ENCODE measurements around the gene GCSAML. TPM values are rescaled to one million over a fixed set of nuclear protein-coding genes. Genes with fewer than 3 reads are reported as not detected.
A peak's percentile ranks its signal among the peaks of the same experiment; 100 is the strongest.

The GCSAML gene
- total and polyA plus RNA-seq, 4 donors: 0.11 to 1.3 (median 0.61) TPM

DNA sequence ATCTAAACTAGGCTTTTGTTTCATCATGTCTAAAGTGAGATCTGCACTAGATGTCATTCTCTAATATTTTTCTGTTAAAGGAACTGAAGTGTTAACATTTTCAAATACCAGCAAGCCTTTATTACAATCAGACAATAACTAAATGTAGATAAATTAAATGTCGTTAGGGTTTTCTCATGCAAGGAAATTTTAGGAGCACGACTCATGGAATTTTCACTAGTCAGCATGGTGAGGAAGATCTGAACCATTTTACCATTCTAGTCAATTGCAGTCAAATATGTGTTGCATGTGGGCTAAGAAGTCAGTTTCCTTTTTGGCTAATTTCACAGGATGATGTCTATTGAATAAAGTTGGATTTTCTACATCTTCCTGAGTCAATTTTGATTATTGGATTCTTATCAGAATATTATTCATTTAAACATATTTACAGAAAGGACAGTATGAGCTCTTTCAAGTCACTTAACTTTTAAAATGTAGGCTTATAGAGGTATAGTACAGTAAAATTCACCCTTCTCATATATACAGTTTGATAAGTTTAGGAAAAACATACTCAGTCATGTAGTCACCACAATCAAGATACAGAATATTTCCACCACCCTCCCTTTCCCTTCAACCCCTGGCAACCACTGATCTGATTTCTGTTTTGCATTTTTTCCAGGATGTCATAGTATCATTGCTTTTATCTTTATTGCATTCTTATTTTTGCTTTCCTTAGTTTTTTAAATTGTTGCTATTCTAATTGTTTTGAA is 9.2 kb downstream of the GCSAML start:
- H3K4me1 ChIP-seq (ENCODE audit: control insufficient read depth, insufficient read depth, low read length): no peaks in the 10 kb centered on the region
- no CpG with 5 or more reads among the region's 2 CpGs for WGBS (ENCODE audit: insufficient coverage)
- H3K27me3 ChIP-seq (ENCODE audit: control insufficient read depth, insufficient read depth, low read length): no peaks in the 10 kb centered on the region
- no peaks in the 10 kb centered on the region for H3K9me3 ChIP-seq (ENCODE audit: control insufficient read depth, insufficient read depth, low read length)
- H3K27ac ChIP-seq (ENCODE audit: low read depth, low read length): no peak overlapping the region
- no peak for DNase-seq (ENCODE audit: low read depth in 4 of 6, low spot score in 6 of 6)
- no peak overlapping the region for H3K4me3 ChIP-seq (ENCODE audit: low read depth, low read length)
- no peaks in the 10 kb centered on the region for H3K36me3 ChIP-seq (ENCODE audit: control insufficient read depth, insufficient read depth, low read length)

DNA sequence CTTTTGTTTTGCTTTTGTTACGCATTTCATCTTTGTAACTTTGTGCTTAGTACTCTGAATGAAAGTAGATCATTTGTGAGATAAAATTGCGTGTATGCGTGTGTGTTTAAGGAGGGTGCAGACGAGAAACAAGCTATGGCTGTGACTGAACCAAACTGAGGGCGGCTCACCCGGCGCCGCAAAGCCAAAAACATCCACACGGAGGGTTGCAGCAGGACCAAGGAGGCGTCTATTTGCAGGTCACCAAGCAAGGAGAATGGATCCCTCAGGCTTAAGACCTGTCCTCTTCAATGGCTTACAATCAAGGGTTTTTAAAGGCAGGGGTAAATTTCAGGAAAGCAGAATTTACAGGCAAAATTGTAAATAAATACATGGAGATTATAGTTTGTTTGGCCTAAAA is 12.8 kb downstream of the GCSAML start:
- Histone ChIP-seq H3K9me3 (ENCODE audit: control insufficient read depth, insufficient read depth, low read length) (no peaks in the 10 kb centered on the region), H3K4me1 (ENCODE audit: control insufficient read depth, insufficient read depth, low read length) (no peaks in the 10 kb centered on the region), H3K27ac (ENCODE audit: low read depth, low read length) (no peak overlapping the region), H3K36me3 (ENCODE audit: control insufficient read depth, insufficient read depth, low read length) (no peaks in the 10 kb centered on the region), H3K27me3 (ENCODE audit: control insufficient read depth, insufficient read depth, low read length) (no peaks in the 10 kb centered on the region), H3K4me3 (ENCODE audit: low read depth, low read length) (no peak overlapping the region)
- no peak for DNase-seq (ENCODE audit: low read depth in 4 of 6, low spot score in 6 of 6)
- WGBS (ENCODE audit: insufficient coverage): 77% methylated on average over 10 of the region's 10 CpGs

DNA sequence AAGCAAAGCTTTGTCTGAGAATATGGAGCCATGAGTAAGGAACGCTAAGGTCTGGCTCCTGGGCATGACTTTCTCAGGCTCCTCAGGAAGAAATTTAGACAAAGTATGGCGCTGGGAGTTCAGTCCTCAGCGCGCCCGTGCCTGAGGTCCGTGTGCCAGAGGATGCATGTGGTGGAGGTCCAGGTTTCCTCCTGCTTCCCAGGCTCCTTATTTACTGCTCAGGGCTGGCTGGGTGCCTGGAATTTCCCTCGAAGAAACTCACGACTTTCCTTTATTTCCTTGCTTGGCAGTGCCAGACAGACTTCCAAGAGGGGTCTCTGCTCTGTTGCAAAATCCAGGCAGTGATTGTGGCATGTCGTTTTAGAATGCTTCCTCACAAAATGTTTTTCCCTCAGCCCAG is 13.3 kb downstream of the GCSAML start:
- no peaks in the 10 kb centered on the region for H3K27me3 ChIP-seq (ENCODE audit: control insufficient read depth, insufficient read depth, low read length)
- H3K4me3 ChIP-seq (ENCODE audit: low read depth, low read length): no peak overlapping the region
- no peaks in the 10 kb centered on the region for H3K9me3 ChIP-seq (ENCODE audit: control insufficient read depth, insufficient read depth, low read length)
- 55% methylated on average over 7 of the region's 9 CpGs for WGBS (ENCODE audit: insufficient coverage)
- H3K27ac ChIP-seq (ENCODE audit: low read depth, low read length): no peak overlapping the region
- no peaks in the 10 kb centered on the region for H3K36me3 ChIP-seq (ENCODE audit: control insufficient read depth, insufficient read depth, low read length)
- H3K4me1 ChIP-seq (ENCODE audit: control insufficient read depth, insufficient read depth, low read length): no peaks in the 10 kb centered on the region
- DNase-seq (ENCODE audit: low read depth in 4 of 6, low spot score in 6 of 6): peak in 2 of 6 donors; percentile 31 to 39

DNA sequence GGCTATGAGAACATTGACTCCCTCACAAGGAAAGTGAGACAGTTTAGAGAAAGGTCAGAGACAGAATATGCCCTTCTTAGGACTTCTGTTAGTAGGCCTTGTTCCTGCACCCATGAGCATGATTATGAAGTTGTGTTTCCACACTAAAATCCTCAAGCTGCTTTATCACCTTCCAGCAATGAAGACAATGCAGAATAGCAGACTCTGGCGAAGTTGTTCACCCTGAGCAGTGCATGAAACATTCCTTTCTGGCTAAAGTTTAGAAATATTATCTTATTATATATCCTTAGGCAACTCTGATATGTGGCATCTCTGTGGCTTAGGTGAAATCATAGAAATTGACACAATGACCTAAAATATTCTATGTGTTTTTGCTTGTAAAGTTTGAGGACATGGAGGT is 25.3 kb downstream of the GCSAML start:
- no peaks in the 10 kb centered on the region for H3K27me3 ChIP-seq (ENCODE audit: control insufficient read depth, insufficient read depth, low read length)
- no peaks in the 10 kb centered on the region for H3K36me3 ChIP-seq (ENCODE audit: control insufficient read depth, insufficient read depth, low read length)
- no peak for DNase-seq (ENCODE audit: low read depth in 4 of 6, low spot score in 6 of 6)
- WGBS (ENCODE audit: insufficient coverage): no CpG with 5 or more reads among the region's 1 CpG
- H3K9me3 ChIP-seq (ENCODE audit: control insufficient read depth, insufficient read depth, low read length): no peaks in the 10 kb centered on the region
- H3K27ac ChIP-seq (ENCODE audit: low read depth, low read length): no peak overlapping the region
- H3K4me3 ChIP-seq (ENCODE audit: low read depth, low read length): no peak overlapping the region
- H3K4me1 ChIP-seq (ENCODE audit: control insufficient read depth, insufficient read depth, low read length): no peaks in the 10 kb centered on the region

DNA sequence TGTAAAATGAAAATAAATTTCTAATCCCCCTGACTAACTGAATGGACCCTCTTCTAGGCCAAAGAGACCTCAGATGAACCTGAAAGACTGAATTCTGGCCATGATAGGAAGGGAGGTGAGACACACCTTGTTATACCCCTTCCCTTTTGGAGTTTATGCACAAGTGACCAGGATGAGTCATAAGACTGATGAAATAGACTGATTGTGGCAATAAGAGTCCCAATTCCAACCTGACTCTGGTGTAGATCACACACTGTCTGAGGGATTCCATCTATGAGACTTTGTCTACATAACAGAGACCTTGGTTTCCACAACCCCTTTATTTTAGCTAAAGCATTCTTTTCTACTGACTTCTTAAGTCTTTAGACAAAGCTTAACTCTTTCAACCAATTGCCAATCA is 25.7 kb downstream of the GCSAML start:
- H3K4me3 ChIP-seq (ENCODE audit: low read depth, low read length): no peak overlapping the region
- no peak overlapping the region for H3K27ac ChIP-seq (ENCODE audit: low read depth, low read length)
- H3K27me3 ChIP-seq (ENCODE audit: control insufficient read depth, insufficient read depth, low read length): no peaks in the 10 kb centered on the region
- H3K4me1 ChIP-seq (ENCODE audit: control insufficient read depth, insufficient read depth, low read length): no peaks in the 10 kb centered on the region
- no peaks in the 10 kb centered on the region for H3K9me3 ChIP-seq (ENCODE audit: control insufficient read depth, insufficient read depth, low read length)
- no peaks in the 10 kb centered on the region for H3K36me3 ChIP-seq (ENCODE audit: control insufficient read depth, insufficient read depth, low read length)
- DNase-seq (ENCODE audit: low read depth in 4 of 6, low spot score in 6 of 6): no peak

DNA sequence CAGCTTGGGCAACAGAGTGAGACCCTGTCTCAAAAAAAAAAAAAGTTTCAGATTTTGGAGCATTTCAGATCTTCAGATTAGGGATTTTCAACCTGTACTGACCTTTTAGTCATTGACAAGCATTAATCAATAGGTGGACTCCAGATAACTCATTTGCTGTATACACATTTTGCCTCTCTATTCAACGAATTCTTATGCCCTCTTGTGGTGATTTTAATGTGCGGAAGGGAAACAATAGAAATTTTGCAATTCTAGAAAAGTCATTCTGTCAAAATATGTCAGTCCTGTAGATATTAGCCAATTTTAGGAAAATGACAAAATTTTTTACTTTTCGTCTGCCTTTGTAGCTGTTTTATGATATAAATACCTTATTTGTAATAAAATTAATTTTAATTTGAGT is 27.6 kb downstream of the GCSAML start:
- WGBS (ENCODE audit: insufficient coverage): no CpG with 5 or more reads among the region's 3 CpGs
- peak in 2 of 6 donors; percentile 28 for DNase-seq (ENCODE audit: low read depth in 4 of 6, low spot score in 6 of 6)

DNA sequence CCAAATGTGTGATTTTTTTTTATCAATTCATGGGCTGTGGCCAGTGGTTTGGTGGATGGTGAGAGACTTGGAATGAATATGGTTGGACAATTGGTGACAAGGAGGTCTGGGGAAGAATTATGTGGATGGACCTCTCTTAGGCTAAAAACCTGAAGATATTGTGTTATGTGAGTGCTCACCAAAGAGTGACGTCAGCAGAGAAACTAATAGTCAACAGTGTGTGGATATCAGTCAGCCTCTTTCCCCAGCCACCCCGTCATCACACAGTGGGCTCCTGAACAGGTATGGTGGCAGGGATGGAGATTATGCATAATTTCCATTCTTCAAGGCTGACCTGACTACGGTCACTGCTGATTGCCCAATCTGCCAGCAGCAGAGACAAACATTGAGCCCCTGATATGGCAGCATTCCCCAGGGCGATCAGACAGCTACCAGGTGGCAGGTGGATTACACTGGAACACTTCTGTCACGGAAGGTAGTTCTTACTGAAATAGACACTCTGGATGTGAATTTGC is 30.1 kb downstream of the GCSAML start:
- H3K27ac ChIP-seq (ENCODE audit: low read depth, low read length): no peak overlapping the region
- no peaks in the 10 kb centered on the region for H3K36me3 ChIP-seq (ENCODE audit: control insufficient read depth, insufficient read depth, low read length)
- H3K4me1 ChIP-seq (ENCODE audit: control insufficient read depth, insufficient read depth, low read length): no peaks in the 10 kb centered on the region
- DNase-seq (ENCODE audit: low read depth in 4 of 6, low spot score in 6 of 6): no peak
- WGBS (ENCODE audit: insufficient coverage): 94% methylated on average over 5 of the region's 5 CpGs
- no peaks in the 10 kb centered on the region for H3K27me3 ChIP-seq (ENCODE audit: control insufficient read depth, insufficient read depth, low read length)
- no peaks in the 10 kb centered on the region for H3K9me3 ChIP-seq (ENCODE audit: control insufficient read depth, insufficient read depth, low read length)
- H3K4me3 ChIP-seq (ENCODE audit: low read depth, low read length): no peak overlapping the region

More for the DNA sequence above, 27.6 kb downstream of the GCSAML start:
- Histone ChIP-seq H3K36me3 (ENCODE audit: control insufficient read depth, insufficient read depth, low read length) (no peaks in the 10 kb centered on the region), H3K9me3 (ENCODE audit: control insufficient read depth, insufficient read depth, low read length) (no peaks in the 10 kb centered on the region), H3K27me3 (ENCODE audit: control insufficient read depth, insufficient read depth, low read length) (no peaks in the 10 kb centered on the region), H3K4me3 (ENCODE audit: low read depth, low read length) (no peak overlapping the region), H3K4me1 (ENCODE audit: control insufficient read depth, insufficient read depth, low read length) (no peaks in the 10 kb centered on the region), H3K27ac (ENCODE audit: low read depth, low read length) (no peak overlapping the region)

DNA sequence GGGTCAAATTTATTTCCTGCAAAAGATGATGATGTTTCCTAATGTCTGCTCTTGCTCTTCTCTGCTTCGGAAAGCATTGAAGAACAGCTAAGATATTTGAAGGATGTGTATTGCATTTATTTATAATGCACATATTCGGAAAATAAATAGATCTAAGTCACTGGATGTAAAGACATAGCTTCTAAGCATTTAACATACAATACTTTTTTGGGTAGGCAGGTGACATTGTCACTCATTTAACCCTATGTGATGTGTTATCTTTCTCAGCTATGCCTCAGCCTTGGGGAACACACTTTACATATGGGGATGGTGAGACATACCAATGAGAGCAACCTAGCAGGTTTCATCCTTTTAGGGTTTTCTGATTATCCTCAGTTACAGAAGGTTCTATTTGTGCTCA is 39.1 kb downstream of the GCSAML start, which contains the start of gene OR2G2:
OR2G2 (plus strand) TSS at position 301 of the 400 bp plus-strand sequence; CDS start at position 301, 0 bp downstream.
- no CpG with 5 or more reads among the region's 2 CpGs for WGBS (ENCODE audit: insufficient coverage)
- no peak within 1 kb of the TSS for H3K27ac ChIP-seq (ENCODE audit: low read depth, low read length)
- H3K4me3 ChIP-seq (ENCODE audit: low read depth, low read length): no peak within 1 kb of the TSS
- H3K36me3 ChIP-seq (ENCODE audit: control insufficient read depth, insufficient read depth, low read length): no peaks in the 10 kb centered on the region
- no peaks in the 10 kb centered on the region for H3K27me3 ChIP-seq (ENCODE audit: control insufficient read depth, insufficient read depth, low read length)
- H3K9me3 ChIP-seq (ENCODE audit: control insufficient read depth, insufficient read depth, low read length): no peaks in the 10 kb centered on the region
- DNase-seq (ENCODE audit: low read depth in 4 of 6, low spot score in 6 of 6): no peak
- H3K4me1 ChIP-seq (ENCODE audit: control insufficient read depth, insufficient read depth, low read length): no peaks in the 10 kb centered on the region

DNA sequence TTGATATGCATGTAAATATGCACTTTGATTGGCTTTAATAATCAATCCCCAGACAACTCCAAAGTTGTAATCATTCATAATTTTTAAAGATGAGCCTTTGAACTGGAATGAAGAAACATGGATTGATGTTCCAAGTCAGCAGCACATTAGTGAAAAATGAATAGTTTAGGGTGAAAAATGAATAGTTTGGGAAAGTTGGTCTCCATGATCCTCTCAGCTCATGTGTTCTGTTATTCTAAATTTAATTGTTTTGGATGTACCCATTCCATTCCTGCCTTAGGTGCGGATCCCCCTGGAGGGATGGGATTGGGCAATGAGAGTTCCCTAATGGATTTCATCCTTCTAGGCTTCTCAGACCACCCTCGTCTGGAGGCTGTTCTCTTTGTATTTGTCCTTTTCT is 56.4 kb downstream of the GCSAML start, which contains the start of gene OR2G3:
OR2G3 (plus strand) TSS at position 301 of the 400 bp plus-strand sequence; CDS start at position 301, 0 bp downstream.
- Histone ChIP-seq H3K4me1 (ENCODE audit: control insufficient read depth, insufficient read depth, low read length) (no peaks in the 10 kb centered on the region), H3K36me3 (ENCODE audit: control insufficient read depth, insufficient read depth, low read length) (no peaks in the 10 kb centered on the region), H3K27ac (ENCODE audit: low read depth, low read length) (no peak within 1 kb of the TSS), H3K27me3 (ENCODE audit: control insufficient read depth, insufficient read depth, low read length) (no peaks in the 10 kb centered on the region), H3K4me3 (ENCODE audit: low read depth, low read length) (no peak within 1 kb of the TSS), H3K9me3 (ENCODE audit: control insufficient read depth, insufficient read depth, low read length) (no peaks in the 10 kb centered on the region)
- 60% methylated on average over 1 of the region's 2 CpGs for WGBS (ENCODE audit: insufficient coverage)
- DNase-seq (ENCODE audit: low read depth in 4 of 6, low spot score in 6 of 6): no peak

DNA sequence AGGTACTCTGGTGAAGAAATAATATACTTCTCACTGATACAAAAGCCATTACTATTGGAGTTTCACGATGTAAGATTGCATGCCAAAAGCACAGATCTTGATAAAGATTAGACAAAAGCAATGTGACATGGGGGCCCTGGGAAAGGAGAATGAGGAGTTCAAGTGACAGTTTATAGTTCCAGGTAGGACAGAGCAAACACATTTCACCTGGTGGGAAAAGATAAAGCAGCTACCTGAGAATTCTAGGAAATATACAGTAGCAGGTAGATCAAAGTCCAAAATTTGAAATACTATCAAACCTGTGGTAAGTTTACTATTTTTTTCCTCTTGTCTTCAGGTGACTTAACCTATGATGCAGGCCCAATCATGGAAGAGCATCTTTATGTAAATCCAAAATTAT is 64.5 kb downstream of the GCSAML start:
- no peaks in the 10 kb centered on the region for H3K36me3 ChIP-seq (ENCODE audit: control insufficient read depth, insufficient read depth, low read length)
- WGBS (ENCODE audit: insufficient coverage): no CpG with 5 or more reads among the region's 1 CpG
- no peak for DNase-seq (ENCODE audit: low read depth in 4 of 6, low spot score in 6 of 6)
- H3K9me3 ChIP-seq (ENCODE audit: control insufficient read depth, insufficient read depth, low read length): no peaks in the 10 kb centered on the region
- H3K4me1 ChIP-seq (ENCODE audit: control insufficient read depth, insufficient read depth, low read length): no peaks in the 10 kb centered on the region
- no peak overlapping the region for H3K27ac ChIP-seq (ENCODE audit: low read depth, low read length)
- H3K27me3 ChIP-seq (ENCODE audit: control insufficient read depth, insufficient read depth, low read length): no peaks in the 10 kb centered on the region
- no peak overlapping the region for H3K4me3 ChIP-seq (ENCODE audit: low read depth, low read length)

Data from spinal cord (tissue), 10 donors.